NCI-H1092 (cell line): ENCODE measurements around the gene MSI2.

Source experiments
- DNase-seq: peaks from one replicate; lab custom pipeline; 2025; lab: John Stamatoyannopoulos, UW

MSI2 gene

GRCh38 chr17:57461082-57461481 lies 204.8 kb downstream of the MSI2 start:
- no peak for DNase-seq

- DNase-seq, result no peak
Observed at GRCh38 chr17:57462007-57462579, 205.8 kb downstream of the MSI2 start.

- no peak for DNase-seq
Observed at GRCh38 chr17:57463103-57463885, 207.0 kb downstream of the MSI2 start.

GRCh38 chr17:57464191-57464864 lies 208.0 kb downstream of the MSI2 start:
- DNase-seq, result no peak

- DNase-seq, result no peak
Observed at GRCh38 chr17:57465610-57466009, 209.3 kb downstream of the MSI2 start.

- no peak for DNase-seq
Observed at GRCh38 chr17:57466017-57466471, 209.7 kb downstream of the MSI2 start.

- DNase-seq, result no peak
Observed at GRCh38 chr17:57466521-57466920, 210.2 kb downstream of the MSI2 start.

GRCh38 chr17:57467226-57467625 lies 210.9 kb downstream of the MSI2 start:
- no peak for DNase-seq

GRCh38 chr17:57467801-57468200 lies 211.5 kb downstream of the MSI2 start:
- no peak for DNase-seq

GRCh38 chr17:57468932-57469775 lies 212.8 kb downstream of the MSI2 start:
- DNase-seq, result peak; percentile 62

GRCh38 chr17:57470906-57471305 lies 214.6 kb downstream of the MSI2 start:
- DNase-seq, result no peak

GRCh38 chr17:57471868-57472368 lies 215.6 kb downstream of the MSI2 start:
- DNase-seq, result no peak

- no peak for DNase-seq
Observed at GRCh38 chr17:57475796-57476195, 219.5 kb downstream of the MSI2 start.

GRCh38 chr17:57477522-57478362 lies 221.4 kb downstream of the MSI2 start:
- no peak for DNase-seq

GRCh38 chr17:57478478-57479250 lies 222.3 kb downstream of the MSI2 start:
- no peak for DNase-seq

GRCh38 chr17:57480438-57481196 lies 224.3 kb downstream of the MSI2 start:
- no peak for DNase-seq

- DNase-seq, result no peak
Observed at GRCh38 chr17:57481910-57482391, 225.6 kb downstream of the MSI2 start.

- DNase-seq, result no peak
Observed at GRCh38 chr17:57482657-57483056, 226.3 kb downstream of the MSI2 start.

- DNase-seq, result no peak
Observed at GRCh38 chr17:57484081-57484666, 227.9 kb downstream of the MSI2 start.
